LoVo (cell line): ENCODE results near the gene MGST2.
A peak's percentile ranks its signal among the peaks of the same experiment; 100 is the strongest.
"Not testable (repeated sequence)": the region's sequence is repeated elsewhere in the genome, so short reads cannot be mapped to it uniquely, and the experiment has no call there.

Experiments used
- DNase-seq: peaks from one replicate; pipeline ENCODE4 v3.0.0-alpha.2; 2016; ENCODE audit warnings: low spot score

The MGST2 gene

GRCh38 chr4:139665690-139666529, at the start of gene MGST2:
MGST2 (plus strand) TSS chr4:139665819; CDS start chr4:139666020, 201 bp downstream.
- DNase-seq, result peak; percentile 84

GRCh38 chr4:139617702-139618490, 47.7 kb upstream of the MGST2 start:
- peak; percentile 42 for DNase-seq

GRCh38 chr4:139619644-139620043, 46.0 kb upstream of the MGST2 start:
- DNase-seq, result peak; percentile 32

GRCh38 chr4:139622901-139623381, 42.7 kb upstream of the MGST2 start:
- DNase-seq, result no peak

- DNase-seq, result no peak
These were observed 41.1 kb upstream of the MGST2 start for GRCh38 chr4:139624441-139625092.

GRCh38 chr4:139625093-139625455, 40.5 kb upstream of the MGST2 start:
- DNase-seq, result no peak

- DNase-seq, result no peak
These were observed 40.1 kb upstream of the MGST2 start for GRCh38 chr4:139625482-139625881.

- no peak for DNase-seq
These were observed 37.2 kb upstream of the MGST2 start for GRCh38 chr4:139628184-139629012.

- no peak for DNase-seq
These were observed 36.0 kb upstream of the MGST2 start for GRCh38 chr4:139629436-139630125.

GRCh38 chr4:139630126-139630495, 35.5 kb upstream of the MGST2 start:
- no peak for DNase-seq

GRCh38 chr4:139630991-139631390, 34.6 kb upstream of the MGST2 start:
- no peak for DNase-seq

GRCh38 chr4:139631791-139632190, 33.8 kb upstream of the MGST2 start:
- no peak for DNase-seq

GRCh38 chr4:139632739-139633138, 32.9 kb upstream of the MGST2 start:
- not testable (repeated sequence) for DNase-seq

GRCh38 chr4:139633195-139633594, 32.4 kb upstream of the MGST2 start:
- DNase-seq, result no peak

GRCh38 chr4:139633661-139634060, 32.0 kb upstream of the MGST2 start:
- DNase-seq, result no peak

GRCh38 chr4:139635966-139636365, 29.7 kb upstream of the MGST2 start:
- no peak for DNase-seq

GRCh38 chr4:139638306-139638705, 27.3 kb upstream of the MGST2 start:
- not testable (repeated sequence) for DNase-seq

GRCh38 chr4:139639654-139640053, 26.0 kb upstream of the MGST2 start:
- no peak for DNase-seq

- DNase-seq, result no peak
These were observed 24.4 kb upstream of the MGST2 start for GRCh38 chr4:139641218-139641617.

GRCh38 chr4:139642364-139642763, 23.3 kb upstream of the MGST2 start:
- no peak for DNase-seq
